Breast epithelium (tissue), 3 donors: ENCODE data around the gene NSD2.

Experiments
- POLR2A ChIP-seq: fragments of 450-650 bp; IDR thresholded peaks from one replicate; pipeline ENCODE4 v1.6.1; 2016; ENCODE audit warnings: antibody characterized with exemption, mild to moderate bottlenecking, moderate library complexity
- TF ChIP-seq, protein P1 (sequence below), 3 donors: fragments of 450-650 bp; IDR thresholded peaks; one replicate each; pipeline ENCODE4 v1.5.1; 2016 to 2017; ENCODE audit warnings: antibody characterized with exemption in 3 of 3, mild to moderate bottlenecking in 3 of 3, moderate library complexity in 3 of 3

DNA sequence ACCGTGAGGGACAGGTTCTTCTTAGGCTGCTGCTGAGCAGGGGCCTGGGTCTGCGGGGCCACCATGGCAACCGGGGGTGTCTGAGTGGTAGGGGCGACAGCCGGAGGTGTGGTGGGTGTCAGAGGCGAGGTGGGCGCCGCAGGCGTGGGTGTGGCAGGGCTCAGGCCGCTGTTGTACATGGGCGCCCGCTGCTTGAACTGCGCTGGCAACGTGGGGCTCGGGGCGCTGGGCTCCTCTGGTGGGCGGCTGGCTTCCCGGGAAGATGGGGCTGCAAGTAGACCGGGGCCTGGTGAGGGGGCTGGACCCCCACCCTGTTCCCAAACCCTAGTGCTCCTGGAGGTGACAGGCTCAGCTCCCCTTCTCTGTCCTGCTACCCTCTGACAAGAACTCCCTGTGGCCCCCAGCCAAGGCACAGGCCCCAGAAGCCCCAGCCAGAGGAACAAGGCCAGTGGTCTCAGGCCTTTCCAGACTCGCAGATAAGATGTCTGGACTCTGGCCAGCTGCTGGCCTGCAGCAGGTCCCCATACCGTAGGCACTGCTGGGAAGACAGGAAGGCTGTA, 112.7 kb downstream of the NSD2 start:
- TF ChIP-seq, protein P1, sequence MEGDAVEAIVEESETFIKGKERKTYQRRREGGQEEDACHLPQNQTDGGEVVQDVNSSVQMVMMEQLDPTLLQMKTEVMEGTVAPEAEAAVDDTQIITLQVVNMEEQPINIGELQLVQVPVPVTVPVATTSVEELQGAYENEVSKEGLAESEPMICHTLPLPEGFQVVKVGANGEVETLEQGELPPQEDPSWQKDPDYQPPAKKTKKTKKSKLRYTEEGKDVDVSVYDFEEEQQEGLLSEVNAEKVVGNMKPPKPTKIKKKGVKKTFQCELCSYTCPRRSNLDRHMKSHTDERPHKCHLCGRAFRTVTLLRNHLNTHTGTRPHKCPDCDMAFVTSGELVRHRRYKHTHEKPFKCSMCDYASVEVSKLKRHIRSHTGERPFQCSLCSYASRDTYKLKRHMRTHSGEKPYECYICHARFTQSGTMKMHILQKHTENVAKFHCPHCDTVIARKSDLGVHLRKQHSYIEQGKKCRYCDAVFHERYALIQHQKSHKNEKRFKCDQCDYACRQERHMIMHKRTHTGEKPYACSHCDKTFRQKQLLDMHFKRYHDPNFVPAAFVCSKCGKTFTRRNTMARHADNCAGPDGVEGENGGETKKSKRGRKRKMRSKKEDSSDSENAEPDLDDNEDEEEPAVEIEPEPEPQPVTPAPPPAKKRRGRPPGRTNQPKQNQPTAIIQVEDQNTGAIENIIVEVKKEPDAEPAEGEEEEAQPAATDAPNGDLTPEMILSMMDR (IDR thresholded peaks at IDR 0.05) = no peak
- TF ChIP-seq POLR2A = no peak
